ENCODE results near the gene FAM167B.
"Not testable (repeated sequence)": the region's sequence is repeated elsewhere in the genome, so short reads cannot be mapped to it uniquely, and the experiment has no call there.

Gene FAM167B

DNA sequence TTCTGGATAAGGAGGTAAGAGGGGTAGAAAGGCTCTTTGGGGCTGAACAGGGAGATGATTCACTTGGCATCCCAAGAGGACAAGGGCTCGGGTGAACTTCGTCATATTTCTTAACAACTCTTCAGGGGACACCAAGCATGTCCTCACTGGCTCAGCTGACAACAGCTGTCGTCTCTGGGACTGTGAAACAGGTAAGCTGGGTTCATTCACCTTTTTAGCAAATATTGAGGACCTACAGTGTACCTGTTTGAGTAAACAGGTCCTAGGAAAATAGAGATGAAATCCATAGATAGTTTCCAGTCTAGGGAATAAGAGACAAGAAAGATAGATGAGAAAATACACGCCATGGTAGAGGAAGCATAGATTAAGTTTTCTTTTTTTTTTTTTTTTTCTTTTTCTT, 22.7 kb upstream of the FAM167B start:
- no peak for DNase-seq

DNA sequence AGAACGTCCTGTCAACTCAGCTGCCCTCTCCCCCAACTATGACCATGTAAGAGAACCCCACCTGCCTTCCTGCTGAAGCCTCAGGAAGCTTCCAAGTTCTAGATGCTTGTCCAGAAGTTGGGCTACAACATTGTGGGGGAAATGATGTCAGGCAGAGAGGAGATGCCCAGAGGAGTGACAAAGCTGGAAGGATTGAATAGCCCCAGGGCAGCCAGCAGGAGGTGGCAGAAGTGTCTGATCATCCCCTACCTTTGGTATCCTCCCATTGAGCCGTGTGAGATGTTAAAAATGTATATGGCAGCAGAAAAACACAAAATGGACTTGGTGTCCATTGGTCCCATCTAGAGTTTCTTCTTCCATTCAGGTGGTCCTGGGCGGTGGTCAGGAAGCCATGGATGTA, 18.3 kb upstream of the FAM167B start:
- DNase-seq = no peak

- DNase-seq = no peak
Measured at GRCh38 chr1:32231843-32232432, 15.1 kb upstream of the FAM167B start.

- no peak for DNase-seq
Measured at GRCh38 chr1:32232558-32233304, 14.3 kb upstream of the FAM167B start.

GRCh38 chr1:32234792-32235191, 12.2 kb upstream of the FAM167B start:
- DNase-seq = no peak

DNA sequence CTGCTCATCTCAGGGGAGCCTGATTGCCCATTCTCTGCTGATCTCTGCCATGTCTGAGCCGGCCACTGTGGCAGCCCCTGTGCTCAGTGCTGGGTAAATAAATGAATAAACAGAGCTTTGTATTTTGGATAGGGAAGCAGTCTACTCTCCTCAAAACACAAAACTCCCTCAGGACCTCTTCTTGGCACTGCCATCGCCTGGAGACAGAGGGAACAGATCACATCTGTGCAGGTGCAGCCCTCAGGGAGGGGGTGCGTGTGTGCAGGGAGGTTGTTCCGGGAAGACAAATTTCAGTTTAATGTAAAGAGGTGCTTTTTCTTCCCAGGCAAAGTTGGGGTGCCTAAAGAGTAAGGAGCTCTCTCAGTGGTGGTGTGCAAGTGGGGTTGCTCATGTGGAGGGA, 7.7 kb upstream of the FAM167B start:
- DNase-seq = peak; percentile 42

GRCh38 chr1:32239790-32240139, 7.3 kb upstream of the FAM167B start:
- DNase-seq = no peak

- DNase-seq = peak; percentile 76
Measured at GRCh38 chr1:32240140-32240951, 6.7 kb upstream of the FAM167B start.

DNA sequence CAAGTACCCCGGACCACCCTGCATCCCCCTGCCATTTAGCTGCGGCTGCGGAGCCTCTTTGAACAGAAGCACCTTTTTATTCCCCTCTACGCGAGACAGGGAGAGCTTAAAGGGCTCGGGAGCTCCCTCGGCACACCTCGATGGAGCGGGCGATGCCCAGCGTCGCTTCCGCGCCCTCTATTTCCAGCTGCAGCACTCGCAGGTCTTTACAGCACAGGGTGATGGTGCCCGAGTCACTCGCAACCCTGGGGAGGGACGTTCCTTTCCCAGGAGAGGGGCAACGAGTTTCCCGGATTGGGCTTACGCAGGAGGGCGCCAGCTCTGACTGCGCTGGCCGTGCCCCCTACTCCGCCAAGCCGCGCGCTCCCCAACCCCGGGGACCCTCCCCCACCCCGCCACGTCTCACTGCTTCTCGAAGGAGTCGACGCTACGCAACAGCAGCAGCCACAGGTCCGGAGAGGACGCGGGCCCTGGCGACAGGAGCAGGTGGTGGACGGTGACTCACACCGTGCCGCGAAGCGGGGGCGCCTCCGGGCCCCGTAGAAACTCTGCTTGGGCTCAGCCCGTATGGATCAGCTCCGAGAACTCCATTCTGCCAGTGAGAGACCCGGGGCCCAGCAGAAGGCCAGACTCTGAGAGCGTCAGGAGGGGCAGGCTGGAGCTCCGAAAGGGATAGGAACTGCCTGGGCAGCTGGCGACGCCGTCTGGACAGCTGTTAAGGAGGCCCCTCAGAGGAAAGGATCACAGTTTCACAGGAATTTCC, 5.8 kb upstream of the FAM167B start:
- peak; percentile 47 for DNase-seq

- no peak for DNase-seq
Measured at GRCh38 chr1:32242341-32242851, 4.6 kb upstream of the FAM167B start.

GRCh38 chr1:32247452-32247851, 430 bp downstream of the FAM167B start:
- no peak for DNase-seq

GRCh38 chr1:32247983-32248889, 1.2 kb downstream of the FAM167B start:
- peak; percentile 87 for DNase-seq

- DNase-seq = no peak
Measured at GRCh38 chr1:32249831-32250525, 3.0 kb downstream of the FAM167B start.

- DNase-seq = no peak
Measured at GRCh38 chr1:32250893-32251716, 4.1 kb downstream of the FAM167B start, which contains the start of gene LCK. Gene LCK (plus strand): TSS chr1:32251265. CDS start chr1:32274330, 23,065 bp downstream.

DNA sequence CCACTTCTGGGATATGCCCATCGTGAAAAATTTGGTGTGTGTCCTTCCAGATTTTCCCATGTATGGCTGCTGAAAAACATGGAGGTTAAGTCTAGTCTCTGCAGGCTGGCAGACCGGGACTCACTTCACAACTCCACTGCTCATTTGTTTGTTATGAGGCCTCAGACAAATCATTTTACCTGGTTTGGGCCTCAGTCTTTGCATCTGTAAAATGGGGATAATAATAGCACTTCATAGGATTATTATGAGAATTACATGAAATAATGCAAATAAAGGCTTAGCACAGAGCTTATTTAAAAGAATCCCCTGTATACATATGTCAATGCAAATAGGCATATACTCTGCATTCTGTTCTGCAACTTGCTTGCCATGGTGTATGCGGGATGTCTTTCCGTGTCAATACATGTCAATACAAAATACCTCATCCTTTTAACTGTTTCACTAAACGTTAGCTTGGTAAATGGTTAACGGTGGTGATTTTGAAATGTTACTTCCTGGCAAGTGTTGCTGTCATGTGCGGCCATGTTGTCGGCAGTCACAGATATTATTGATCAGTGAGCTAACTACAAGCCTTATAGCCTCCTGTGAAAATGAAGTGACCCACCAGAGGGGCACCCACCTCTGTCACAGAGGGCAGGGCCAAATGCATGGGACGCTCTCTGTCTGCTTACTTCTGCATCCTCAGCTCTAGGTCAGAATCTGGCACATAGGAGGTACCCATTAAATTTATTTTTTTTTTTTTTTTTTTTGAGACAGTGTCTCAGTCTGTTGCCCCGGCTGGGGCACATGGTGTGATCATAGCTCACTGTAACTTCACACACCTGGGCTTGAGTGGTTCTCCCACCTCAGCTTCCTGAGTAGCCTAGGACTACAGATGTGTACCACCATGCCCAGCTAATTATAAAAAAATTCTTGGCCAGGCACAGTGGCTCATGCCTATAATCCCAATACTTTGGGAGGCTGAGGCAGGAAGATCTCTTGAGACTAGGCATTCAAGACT, 8.3 kb downstream of the FAM167B start:
- no peak for DNase-seq

DNA sequence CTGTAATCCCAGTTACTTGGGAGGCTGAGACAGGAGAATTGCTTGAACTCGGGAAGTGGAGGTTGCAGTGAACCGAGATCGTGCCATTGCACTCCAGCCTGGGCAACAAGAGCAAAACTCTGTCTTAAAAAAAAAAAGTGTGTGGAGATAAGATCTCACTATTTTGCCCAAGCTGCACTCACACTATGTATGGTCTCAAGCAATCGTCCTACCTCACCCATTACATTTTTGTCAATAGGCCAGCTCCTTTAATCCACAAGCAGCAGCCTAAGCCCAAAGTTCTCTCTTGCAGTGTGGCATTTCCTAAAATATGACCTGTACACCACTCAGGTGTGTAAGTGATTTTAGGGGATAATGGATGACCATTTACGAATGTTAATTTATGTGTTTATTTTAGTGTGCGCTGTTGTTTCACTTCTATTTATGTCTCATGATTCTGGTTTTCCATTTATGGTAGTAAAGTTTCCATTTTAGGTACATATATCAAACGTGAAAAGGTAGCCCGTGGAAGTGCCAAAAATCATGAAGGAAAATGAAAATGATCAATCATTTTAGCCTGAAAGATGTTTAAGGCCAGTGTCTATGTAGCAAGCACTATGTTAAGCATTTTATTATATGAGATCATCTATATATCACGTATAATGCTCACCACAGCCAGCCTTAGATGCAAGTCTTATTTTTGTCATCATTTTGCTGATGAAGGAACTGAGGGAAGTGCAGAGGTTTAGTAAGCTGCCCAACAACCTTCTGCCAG, 9.6 kb downstream of the FAM167B start:
- no peak for DNase-seq

DNA sequence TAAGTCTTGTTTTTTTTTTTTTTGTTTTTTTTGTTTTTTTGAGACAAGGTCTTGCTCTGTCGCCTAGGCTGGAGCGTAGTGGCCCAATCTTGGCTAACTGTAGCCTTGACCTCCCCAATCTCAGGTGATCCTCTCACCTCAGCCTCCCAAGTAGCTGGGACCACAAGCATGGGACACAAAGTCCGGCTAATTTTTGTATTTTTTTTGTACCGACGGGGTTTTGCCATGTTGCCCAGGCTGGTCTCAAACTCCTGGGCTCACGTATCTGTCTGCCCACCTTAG, 10.1 kb downstream of the FAM167B start:
- no peak for DNase-seq

DNA sequence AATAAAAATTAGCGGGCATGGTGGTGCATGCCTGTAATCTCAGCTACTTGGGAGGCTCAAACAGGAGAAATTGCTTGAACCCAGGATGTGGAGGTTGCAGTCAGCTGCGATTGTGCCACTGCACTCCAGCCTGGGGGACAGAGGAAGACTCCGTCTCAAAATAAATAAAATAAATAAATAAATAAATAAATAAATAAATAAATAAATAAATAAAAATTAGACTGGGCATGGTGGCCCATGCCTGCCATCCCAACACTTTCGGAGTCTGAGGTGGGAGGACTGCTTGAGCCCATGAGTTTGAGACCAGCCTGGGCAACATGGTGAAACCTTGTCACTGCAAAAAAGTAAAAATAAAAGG, 16.2 kb downstream of the FAM167B start:
- not testable (repeated sequence) for DNase-seq

- DNase-seq = no peak
Measured at GRCh38 chr1:32263744-32264143, 16.7 kb downstream of the FAM167B start.

All from NCI-H2107 (cell line).